Activated T-cell treated with anti-CD3 and anti-CD28 coated beads for 48 hours (primary cell): ENCODE results near the gene KCTD15.
"Not testable (repeated sequence)": the region's sequence is repeated elsewhere in the genome, so short reads cannot be mapped to it uniquely, and the experiment has no call there.

Source experiments
- DNase-seq: peaks from one replicate; pipeline ENCODE4 v3.0.0-alpha.2; 2020; ENCODE audit warnings: low read depth

Gene KCTD15

GRCh38 chr19:33814181-33815165, 17.8 kb downstream of the KCTD15 start:
- no peak for DNase-seq

- no peak for DNase-seq
Measured at GRCh38 chr19:33815380-33816340, 19.0 kb downstream of the KCTD15 start.

GRCh38 chr19:33818411-33818810, 21.7 kb downstream of the KCTD15 start:
- no peak for DNase-seq

- not testable (repeated sequence) for DNase-seq
Measured at GRCh38 chr19:33819078-33819477, 22.4 kb downstream of the KCTD15 start.

- no peak for DNase-seq
Measured at GRCh38 chr19:33819506-33819879, 22.8 kb downstream of the KCTD15 start.

GRCh38 chr19:33819880-33820781, 23.5 kb downstream of the KCTD15 start:
- DNase-seq: peak; percentile 63

- DNase-seq: no peak
Measured at GRCh38 chr19:33821871-33822270, 25.2 kb downstream of the KCTD15 start.

- DNase-seq: no peak
Measured at GRCh38 chr19:33823341-33823740, 26.7 kb downstream of the KCTD15 start.

GRCh38 chr19:33825556-33825955, 28.9 kb downstream of the KCTD15 start:
- no peak for DNase-seq

- no peak for DNase-seq
Measured at GRCh38 chr19:33826521-33826920, 29.9 kb downstream of the KCTD15 start.

- DNase-seq: no peak
Measured at GRCh38 chr19:33828266-33829075, 31.8 kb downstream of the KCTD15 start.

- no peak for DNase-seq
Measured at GRCh38 chr19:33830264-33830663, 33.6 kb downstream of the KCTD15 start.

GRCh38 chr19:33831825-33832224, 35.2 kb downstream of the KCTD15 start:
- no peak for DNase-seq

GRCh38 chr19:33832633-33833032, 36.0 kb downstream of the KCTD15 start:
- no peak for DNase-seq

GRCh38 chr19:33840382-33840781, 43.7 kb downstream of the KCTD15 start:
- DNase-seq: no peak

- no peak for DNase-seq
Measured at GRCh38 chr19:33840783-33841182, 44.1 kb downstream of the KCTD15 start.

GRCh38 chr19:33841685-33842084, 45.0 kb downstream of the KCTD15 start:
- DNase-seq: no peak

- no peak for DNase-seq
Measured at GRCh38 chr19:33844478-33844877, 47.8 kb downstream of the KCTD15 start.

GRCh38 chr19:33845498-33845897, 48.8 kb downstream of the KCTD15 start:
- no peak for DNase-seq

GRCh38 chr19:33849551-33850147, 53.0 kb downstream of the KCTD15 start:
- DNase-seq: no peak
